ENCODE results near the gene CALB2.
"Not testable (repeated sequence)": the region's sequence is repeated elsewhere in the genome, so short reads cannot be mapped to it uniquely, and the experiment has no call there.

The CALB2 gene

DNA sequence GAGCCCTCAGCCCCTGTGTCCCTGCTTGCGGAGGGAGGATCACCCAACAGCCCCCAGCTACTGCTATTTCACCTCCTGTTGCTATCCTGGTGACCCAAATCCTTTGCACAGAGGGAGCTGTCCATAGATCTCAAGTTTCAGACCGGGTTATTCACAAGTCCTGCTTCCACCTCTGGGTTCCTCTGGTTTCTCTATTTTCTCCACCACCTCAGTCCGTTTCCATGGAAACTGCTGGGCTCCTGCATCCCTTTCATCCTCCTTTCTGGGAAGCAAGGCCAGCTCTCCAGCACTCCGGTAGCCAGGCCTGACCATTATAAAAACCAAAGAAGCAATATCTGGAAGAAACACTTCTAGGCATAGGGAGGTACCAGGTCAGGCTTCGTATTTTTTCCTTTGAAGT is 4.8 kb upstream of the CALB2 start:
- no peak for DNase-seq

DNA sequence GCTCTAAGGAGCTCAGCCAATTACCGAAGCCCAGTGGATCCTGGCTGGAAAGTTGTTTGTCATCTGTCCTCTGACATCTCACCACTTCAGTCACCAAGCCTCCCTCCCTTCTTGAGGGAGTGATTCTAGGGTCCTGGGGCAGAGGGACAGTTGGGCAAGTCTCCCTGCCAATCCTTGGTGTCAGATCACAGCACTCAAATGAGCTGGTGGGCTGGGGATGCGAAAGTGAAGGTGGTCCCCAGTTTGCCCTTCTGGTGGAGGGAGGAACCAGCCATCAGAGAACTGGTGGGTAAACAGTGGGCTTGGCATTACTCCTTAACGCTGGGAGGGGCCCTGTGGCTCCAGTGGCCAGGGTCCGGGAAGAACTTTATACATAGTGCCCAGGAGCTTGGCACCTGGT is 4.4 kb upstream of the CALB2 start:
- DNase-seq: no peak

DNA sequence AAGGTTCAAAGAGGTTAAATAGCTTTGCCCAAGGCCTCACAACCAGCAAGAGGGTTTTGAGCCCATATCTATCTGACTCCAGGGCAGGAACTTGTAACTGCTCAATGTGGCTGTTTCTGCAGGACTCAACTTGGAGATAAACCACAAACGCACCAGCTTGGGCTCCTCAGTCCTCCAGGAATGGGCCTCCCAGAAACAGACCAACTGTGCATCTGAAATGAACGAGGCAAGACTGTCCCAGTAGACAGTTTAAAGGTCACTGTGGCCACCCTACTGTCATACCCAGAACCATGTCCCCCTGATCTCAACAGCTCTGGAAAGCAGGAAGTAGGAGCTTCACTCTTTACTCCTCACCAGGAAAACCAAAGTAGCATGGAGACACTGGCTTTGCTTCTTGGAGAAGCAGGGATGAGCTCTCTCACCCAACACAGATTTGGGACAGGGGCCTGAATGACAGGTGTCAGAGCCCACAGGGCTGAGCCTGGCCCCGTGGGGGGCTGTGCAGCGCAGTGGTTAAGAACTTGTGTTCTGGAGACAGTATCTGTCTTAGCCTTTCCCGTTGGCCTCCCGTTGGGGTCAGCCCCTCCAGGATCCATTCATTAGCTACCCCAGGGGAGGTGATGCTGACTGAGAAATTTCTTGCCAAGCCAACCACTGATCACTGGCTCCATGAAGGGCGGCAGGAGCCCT is 2.3 kb upstream of the CALB2 start:
- no peak for DNase-seq

GRCh38 chr16:71356936-71357335 is 1.6 kb upstream of the CALB2 start:
- DNase-seq: not testable (repeated sequence)

GRCh38 chr16:71357681-71358080 is 842 bp upstream of the CALB2 start:
- DNase-seq: peak; percentile 18

DNA sequence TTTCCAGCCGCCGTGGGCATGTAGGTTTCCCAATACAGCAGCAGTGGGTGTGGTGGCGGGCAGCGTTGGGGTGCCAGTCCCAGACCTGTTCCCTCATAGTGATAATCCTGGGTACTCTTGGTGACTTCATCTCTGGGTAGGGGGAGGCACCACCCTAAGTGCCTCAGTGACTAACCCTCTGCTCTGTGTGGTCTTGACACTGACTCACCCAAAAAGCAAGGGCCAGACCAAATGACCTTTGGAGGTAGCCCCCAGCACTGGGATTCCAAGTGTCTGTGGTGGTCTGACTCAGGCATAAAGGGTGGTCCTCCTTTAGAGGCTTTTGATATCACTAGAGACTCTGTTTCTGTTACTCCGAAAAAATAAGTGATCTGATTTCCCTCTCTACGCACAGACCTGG is 908 bp downstream of the CALB2 start:
- no peak for DNase-seq

DNA sequence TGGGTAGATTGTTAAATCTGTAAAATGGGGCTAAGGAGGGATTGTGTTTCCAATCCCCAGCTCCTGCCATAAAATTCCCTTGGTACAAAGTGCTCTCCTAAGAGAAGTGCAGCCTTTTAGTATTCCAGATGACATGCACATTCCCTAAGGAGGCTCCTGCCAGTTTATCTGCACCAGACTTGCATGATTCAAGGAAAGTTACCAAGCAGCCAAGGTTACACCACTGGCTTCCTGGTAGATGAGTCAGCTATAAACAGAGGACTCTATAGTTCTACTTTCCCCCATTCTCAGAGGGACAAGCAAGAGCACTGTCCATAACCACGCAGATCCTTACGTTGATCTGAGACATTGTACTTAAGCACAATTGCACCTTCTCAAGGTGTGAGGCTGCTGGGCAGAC is 1.9 kb downstream of the CALB2 start:
- peak; percentile 25 for DNase-seq

DNA sequence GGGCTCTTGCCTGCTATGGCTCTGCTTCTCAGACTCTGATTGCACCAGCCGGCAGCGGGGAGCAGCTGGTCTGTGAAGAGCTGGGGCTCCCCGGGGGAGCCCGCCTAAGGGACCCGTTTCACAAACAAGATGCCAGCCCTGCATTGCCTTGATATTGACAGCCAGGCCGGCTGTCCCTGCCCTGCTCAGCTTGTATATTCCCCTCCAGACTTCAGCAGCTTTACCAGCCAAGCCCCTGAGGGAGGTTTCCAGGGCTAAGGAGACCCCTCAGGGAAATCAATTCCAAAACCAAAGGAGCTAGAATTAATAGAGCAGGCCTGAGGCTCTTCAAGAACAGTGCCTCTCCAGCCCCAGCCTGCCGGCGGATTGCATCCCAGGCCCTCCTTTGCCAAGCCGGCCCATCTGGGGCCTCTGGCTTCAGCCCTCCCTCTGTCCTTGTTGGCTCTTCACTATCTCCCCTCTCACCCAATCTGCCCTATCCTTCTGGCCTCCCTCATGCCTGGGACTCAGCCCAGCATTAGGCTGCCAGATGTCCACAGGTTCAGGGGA is 5.7 kb downstream of the CALB2 start:
- peak; percentile 92 for DNase-seq

DNA sequence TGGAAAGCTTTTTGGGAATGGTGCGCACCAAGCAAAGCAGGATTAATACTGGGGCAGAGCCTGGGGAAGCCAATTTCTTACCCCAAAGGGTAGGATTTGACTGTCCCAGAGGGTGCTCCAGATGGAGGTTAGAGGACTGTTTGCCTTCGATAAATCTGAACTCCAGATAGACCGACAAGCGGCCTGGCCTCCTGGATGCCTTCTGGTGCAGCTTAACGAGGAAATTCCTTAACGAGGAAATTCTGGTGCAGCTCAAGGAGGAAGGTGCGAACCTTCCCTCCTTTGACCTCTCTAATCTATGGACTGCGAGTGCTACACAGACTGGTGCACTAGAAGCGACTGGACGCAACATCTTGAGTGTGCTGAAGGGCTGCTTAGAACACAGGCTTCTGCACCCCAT is 6.5 kb downstream of the CALB2 start:
- peak; percentile 38 for DNase-seq

- DNase-seq: peak; percentile 11
Observed at GRCh38 chr16:71367241-71367976, 8.9 kb downstream of the CALB2 start.

- no peak for DNase-seq
Observed at GRCh38 chr16:71368958-71369357, 10.4 kb downstream of the CALB2 start.

DNA sequence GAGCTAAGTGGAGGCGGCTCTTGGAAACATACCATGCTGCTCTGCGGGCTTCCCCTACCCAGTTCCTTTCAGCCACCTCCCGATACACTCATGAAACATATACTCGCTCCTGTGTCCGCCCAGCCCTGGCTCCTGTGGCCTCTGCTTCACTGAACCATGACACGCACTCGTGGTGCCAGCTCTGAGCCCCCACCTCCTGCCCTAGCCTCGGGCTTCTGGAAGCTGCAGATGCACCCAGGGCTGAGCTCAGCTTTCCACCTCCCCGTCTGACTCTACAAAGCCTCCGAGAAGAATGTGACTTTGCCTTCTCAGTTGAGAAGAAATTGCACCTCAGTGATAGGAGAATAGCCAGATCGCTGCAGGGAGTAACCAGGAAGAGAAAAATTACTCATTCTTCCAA is 11.0 kb downstream of the CALB2 start:
- DNase-seq: no peak

DNA sequence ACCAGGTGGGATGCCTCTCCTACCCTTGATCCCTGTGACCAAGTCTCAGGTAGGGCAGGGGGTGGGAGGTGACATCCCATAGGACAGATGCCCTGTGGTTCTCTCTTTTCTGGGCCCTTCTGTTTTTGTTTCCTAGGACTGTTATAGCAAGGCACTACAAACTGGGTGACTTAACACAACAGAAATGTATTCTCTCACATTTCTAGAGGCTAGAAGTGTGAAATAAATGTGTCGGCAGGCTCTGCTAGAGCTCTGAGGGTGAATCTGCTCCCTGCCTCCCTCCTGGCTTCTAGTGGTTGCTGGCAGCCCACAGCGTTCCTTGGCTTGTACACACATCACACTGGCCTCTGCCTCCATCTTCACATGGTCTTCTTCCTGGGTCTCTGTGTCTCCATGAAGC is 12.7 kb downstream of the CALB2 start:
- DNase-seq: no peak

GRCh38 chr16:71373073-71373472 is 14.6 kb downstream of the CALB2 start:
- no peak for DNase-seq

DNA sequence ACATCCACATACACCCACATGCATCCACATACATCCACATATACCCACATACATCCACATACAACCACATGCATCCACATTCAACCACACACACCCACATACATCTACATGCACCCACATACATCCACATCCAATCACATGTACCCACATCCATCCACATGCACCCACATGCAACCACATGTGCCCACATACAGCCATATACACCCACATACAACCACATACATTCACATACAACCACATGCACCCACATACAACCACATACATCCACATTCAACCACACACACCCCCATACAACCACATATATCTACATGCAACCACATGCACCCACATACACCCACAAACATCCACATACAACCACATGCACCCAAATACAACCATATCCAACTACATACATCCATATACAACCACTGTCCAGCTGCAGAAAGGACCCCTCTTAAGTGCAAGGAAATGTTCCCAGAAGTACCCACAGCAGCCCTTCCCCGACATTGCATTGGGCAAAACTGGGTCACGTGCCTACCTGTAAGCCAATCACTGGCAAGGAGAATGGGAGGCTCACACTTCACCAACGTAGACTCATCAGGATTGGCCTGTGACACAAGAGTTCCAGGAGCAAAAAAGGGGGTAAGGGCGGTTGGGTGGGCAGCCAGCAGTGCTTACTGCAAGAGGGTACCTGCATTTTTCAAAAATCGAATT is 18.1 kb downstream of the CALB2 start:
- DNase-seq: no peak

GRCh38 chr16:71379711-71380110 is 21.2 kb downstream of the CALB2 start:
- DNase-seq: no peak

DNA sequence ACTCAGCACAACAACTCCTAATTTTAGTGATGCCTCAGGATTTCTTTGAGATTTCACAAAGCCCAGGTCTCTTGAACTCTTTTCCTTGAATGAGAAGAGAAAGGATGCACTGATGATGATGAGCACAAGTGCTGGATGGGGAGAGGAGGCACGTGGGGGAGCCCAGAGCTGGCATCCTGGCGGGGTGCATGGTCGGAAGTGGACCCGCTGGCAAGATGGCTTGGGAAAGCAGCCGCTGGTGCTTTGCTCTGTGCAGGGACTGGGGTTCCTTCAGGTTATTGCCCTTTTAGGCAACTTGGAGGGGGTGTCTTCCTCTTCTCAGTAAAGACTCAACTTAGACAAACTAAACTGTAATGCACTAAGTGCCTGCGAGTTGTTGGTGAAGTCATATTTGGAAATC is 22.3 kb downstream of the CALB2 start:
- DNase-seq: no peak

- no peak for DNase-seq
Observed at GRCh38 chr16:71383054-71383773, 24.7 kb downstream of the CALB2 start.

DNA sequence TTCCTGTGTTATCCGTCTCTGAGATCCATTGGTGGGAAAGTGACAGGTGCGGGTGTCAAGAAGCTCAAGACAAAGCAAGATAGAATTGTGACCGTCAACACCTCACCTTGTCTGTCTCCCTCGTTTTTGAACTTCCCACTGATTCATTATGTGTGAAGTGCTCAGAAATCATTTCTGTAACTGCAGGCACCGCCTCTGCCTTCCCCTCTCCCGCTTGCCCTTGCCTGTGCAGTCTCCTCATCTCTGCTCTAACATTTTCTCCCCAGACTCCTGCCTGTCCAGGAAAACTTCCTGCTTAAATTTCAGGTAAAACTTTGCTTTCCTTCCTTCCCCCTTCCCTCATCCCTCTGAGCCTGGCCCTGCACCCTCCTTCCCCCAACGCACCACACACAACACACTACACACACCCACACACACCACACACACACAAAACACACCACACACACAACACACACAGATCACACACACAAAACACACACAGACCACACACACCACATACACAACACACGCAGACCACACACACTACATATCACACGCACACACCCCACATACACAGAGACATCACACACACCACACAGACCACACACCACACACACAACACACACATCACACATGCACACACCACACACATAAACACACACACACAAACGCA is 25.7 kb downstream of the CALB2 start:
- DNase-seq: no peak

- no peak for DNase-seq
Observed at GRCh38 chr16:71387045-71387871, 28.7 kb downstream of the CALB2 start.

GRCh38 chr16:71389330-71389729 is 30.8 kb downstream of the CALB2 start:
- DNase-seq: no peak

- no peak for DNase-seq
Observed at GRCh38 chr16:71396594-71396993, 38.1 kb downstream of the CALB2 start.

All from NCI-H2171 treated with DMSO at 0.1 percent for 48 hours (cell line).